SKM-1 treated with dmso at 0.1 percent for 144 hours (cell line): ENCODE measurements around the gene CCDC138.

ENCODE experiments used
- DNase-seq: peaks from one replicate; lab custom pipeline; 2025; ENCODE audit not compliant: unreplicated experiment; lab: John Stamatoyannopoulos, UW

Gene CCDC138

DNA sequence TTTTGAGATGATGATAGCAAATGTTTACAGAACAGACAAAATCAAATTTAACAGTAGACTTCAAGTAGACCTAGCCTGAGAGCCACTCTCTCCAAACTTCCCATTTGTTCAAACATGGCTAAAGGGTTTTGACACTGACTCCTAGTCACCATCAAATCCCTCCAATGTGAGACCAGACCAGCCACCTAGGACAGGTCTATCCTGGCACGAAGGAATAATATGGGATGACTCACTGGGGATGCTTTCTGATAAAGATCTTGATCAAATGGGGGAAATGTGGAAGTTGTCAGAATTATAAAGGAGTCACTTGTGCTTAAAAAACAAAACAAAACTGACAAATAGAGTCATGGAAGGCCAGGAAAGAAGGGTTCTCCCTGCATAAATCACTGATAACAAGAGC is 106.7 kb downstream of the CCDC138 start:
- DNase-seq: no peak

DNA sequence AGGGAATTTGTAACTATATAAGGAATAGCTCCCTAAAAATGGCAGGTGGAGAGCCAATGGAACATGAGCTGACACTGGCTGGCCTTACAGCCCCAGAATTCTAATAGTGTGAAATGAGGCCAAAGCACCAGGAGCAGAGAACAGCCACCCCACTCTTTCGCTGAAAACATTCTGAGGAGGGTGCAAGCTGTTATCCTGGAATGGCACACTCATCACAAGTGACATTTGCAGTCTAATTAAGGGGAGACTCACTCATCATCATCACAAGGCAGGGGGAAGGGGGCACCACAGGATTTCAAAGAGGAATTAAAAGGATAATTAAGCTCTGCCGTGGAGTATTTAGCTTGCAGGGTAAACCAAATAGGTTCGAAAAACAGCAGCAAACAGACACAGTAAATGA is 108.2 kb downstream of the CCDC138 start:
- no peak for DNase-seq

DNA sequence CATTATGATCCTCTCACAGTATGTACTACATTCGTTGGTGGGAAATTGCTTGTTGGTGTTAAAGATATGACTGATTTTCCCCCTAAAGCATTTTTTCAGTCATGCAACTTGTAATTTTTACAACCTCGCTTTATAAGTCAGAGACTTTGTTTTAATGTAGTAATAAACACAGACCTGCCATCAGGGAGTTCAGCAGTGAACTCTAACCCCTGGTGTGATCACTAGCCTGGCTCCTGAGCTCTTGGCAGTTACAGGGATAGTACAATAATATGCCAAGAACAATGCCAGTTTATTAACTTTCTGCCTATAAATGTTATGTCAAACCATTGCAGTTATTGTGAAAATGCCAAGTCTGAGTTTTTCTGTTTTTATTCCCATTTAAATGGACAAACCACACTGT is 108.6 kb downstream of the CCDC138 start:
- DNase-seq: no peak

DNA sequence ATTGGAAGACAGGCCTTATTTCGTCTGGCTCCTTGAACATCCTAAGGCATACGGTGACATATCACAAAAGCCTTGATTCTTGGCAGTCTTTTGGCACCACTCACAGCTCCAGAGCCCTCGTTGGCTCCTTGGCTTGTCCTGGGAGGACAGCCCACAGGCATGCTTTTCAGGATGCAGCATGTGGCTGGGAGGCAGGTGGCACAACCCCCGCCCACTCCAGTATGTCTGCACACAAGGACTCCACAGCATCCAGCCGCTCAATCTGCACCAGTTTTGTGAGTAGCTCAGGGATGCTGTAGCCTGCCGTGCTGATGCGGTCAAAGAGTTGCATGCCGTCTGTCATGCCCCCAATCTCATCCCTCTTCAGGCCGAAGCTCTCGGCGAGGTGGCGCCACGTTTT is 110.2 kb downstream of the CCDC138 start:
- DNase-seq: no peak

DNA sequence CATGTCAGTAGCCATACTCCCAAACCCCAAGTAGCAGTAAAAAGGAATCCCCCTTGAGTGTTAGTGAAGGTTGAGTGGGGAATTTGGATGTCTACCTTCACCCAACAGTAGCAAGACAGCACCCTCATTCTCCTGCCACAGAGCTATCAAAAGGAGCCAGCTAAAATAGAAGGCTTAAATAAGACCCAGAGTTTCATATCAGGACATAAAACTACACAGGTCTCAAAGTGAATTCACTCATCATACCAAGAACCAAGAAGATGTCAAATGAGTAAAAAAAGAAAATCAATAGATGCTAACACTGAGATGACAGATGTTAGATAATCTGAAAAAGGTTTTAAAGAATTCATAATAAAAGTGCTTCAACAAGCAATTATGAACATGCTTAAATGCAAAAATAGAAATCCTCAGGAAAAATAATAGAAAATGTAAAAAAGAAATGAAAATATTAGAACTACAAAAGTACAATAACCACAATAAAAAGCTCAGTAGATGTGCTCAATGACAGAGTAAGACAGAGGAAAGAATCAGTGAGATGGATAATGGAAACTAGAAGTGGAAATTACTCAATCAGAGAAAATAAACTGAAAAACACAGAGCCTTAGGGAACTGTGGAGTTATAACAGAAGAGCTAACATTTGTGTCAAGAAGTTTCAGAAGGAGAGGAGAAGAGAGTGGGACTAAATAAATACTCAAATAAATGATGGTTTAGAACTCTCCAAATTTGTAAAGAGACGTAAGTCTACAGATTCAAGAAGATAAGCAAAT is 111.9 kb downstream of the CCDC138 start:
- DNase-seq: no peak

DNA sequence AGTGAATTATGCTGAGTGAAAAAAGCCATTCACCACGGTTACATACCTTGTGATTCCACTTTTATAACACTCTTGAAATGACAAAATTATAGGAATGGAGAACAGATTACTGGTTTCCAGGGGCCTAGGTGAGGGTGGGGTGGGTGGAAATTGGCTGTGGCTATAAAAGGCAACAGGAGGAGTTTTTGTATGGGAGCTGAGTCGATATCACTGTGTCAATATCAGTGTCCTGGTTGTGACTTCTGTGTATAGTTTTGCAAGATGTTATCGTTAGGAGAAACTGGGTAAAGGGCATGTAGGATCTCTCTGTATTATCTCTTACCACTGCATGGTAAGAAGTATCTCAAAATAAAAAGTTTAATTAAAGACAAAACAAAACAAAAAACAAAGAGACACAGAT is 118.1 kb downstream of the CCDC138 start:
- DNase-seq: no peak

DNA sequence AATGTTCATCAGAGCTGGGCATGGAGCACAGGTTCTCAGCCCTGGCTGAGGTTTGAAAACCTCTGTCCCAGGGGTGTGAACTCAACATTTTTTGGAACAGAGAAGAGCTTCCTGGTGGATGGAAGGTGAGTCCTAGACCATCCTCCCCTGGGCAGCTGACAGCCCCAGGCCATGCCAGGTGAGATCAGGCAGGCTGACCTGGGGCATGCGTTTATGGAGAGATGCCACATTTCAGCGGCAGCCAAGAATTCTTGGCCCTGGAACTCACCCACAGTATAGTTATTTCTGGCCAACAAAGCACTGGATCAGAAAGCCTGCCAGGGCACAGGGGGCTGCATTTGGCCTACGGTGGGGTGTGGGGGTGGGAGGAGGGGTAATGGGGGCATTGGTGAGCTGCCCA is 118.6 kb downstream of the CCDC138 start:
- no peak for DNase-seq

DNA sequence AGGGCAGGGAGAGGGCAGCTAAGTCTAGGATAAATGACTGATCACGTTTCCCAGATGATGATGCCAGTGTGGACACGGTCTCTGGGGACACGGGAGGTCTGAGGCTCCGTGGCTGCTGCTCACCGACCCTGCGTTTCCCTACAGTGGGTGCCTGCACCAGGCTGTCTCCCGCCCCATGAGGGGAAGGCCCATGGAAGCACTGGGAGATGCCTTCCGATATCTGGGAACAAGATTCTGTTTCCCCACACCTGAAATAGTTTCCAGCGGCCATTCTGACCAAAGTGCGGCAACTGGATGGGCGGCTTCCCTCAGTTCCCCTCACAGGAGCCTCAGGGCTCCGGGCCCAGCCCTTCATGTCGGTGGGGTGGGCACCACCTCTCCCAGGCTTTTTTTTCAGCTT is 119.3 kb downstream of the CCDC138 start:
- no peak for DNase-seq

DNA sequence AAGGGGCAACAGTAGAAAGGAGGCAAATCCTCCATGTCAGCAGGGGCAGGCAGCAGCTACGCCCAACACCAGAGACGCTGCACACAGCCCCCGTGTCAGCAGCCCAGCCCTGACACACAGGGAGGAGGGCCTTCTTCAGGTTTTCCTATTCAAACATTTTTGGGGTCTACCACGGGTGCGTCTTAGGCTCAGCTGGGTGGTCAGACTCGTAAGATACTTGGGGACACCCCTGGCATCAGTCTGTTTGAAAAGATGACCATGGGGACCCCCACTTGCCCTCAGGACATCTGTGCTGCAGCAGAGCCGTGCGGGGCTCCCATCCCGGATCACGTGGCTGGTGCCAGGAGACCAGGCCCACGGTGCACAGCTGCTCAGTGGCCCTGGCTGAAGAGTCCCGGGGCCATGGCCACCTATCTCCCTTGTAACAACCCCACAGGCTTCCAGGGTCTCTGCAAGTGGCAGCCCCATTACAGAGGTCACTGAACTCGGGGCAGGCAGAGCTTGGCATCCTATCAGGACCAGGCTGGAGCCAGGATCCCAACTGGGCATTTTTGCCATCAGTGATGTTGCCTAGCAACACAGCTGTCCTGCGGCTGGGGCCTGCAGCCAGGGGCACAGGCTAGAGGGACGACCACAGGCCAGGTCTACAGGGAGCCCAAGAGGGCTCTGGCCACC is 120.0 kb downstream of the CCDC138 start:
- no peak for DNase-seq

DNA sequence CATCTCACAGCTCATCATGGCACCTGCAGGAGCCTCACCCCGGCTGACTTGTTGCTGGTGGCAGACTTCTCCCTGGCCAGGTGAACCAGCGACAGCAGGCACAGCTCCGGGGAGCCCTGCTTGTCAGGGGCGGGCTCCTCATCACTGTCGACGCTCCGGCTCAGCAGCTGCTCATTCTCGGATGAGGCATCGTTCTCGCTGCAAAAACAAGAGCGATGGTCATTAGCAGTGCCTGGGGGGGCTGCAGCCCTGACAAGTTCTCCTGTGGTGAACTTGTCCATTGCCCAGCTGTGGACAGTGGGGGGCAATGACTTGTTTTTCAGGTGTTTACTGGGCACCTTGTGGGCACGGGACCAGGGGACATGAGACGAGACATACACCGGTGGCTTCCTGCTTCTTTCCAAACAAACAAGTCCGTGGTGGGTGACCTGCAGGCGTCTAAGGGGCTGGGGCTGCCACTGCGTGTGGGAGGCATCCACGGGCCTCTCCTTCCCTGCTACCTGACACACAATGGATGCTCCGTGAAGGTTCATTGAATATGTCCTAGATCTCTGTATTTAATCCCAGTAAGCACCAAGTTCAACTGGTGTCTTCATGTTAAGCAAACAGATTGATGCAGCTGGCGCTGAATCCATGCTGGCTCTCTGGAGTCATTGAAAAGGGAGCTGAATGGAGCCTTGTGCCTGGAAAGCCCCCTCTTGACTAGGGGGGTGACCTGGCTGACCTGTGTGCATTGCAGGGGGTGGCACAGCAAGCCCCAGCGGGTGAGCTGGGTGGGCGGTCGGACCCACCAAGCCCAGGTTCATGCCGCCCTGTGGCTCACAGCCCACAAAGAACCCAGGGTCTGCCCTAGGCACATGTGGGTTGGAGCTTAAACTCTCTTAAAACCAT is 121.5 kb downstream of the CCDC138 start:
- DNase-seq: no peak

DNA sequence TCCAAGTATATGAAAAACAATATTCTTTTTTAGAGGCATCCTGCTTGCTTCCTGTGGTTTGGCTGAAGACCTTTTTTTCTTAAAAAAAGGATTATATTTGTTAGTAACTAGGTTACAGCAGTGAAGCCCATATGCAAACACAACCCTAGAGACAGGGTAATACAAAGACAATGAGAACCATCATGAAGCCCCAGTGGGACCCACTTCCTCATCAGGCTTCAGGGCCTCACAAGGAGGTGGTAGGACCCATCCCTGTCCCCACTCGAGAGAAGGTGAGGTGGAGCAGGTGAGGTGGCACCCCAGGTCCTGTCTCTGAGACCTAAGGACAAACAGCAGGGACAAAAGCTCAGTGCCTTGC is 122.1 kb downstream of the CCDC138 start:
- DNase-seq: no peak

DNA sequence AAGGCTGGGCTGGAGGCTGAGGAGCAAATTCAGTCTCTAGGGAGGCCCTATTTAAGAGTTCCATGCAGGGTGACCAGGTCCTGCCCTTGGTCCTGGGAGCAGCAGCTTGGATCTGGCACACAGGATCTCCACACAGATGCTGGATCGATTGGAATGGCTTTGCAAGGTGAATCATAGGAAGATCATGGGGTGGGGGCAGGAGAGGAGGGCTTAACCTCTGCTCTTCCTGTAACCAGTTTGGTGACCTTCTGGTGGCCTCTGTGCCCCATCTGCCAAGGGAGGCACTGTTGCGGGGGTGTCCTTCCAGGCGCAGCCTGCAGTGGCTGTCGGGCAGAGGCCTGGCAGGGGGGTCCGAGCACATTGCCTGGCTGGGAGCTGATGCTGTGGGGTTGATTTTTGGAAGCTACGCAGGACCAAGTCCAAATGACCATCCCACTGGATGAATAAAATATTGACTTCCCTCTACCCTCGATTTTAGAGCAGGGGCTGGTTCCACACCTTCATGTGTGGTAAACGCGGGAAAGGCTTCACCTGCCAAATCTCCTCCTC is 122.8 kb downstream of the CCDC138 start:
- no peak for DNase-seq

DNA sequence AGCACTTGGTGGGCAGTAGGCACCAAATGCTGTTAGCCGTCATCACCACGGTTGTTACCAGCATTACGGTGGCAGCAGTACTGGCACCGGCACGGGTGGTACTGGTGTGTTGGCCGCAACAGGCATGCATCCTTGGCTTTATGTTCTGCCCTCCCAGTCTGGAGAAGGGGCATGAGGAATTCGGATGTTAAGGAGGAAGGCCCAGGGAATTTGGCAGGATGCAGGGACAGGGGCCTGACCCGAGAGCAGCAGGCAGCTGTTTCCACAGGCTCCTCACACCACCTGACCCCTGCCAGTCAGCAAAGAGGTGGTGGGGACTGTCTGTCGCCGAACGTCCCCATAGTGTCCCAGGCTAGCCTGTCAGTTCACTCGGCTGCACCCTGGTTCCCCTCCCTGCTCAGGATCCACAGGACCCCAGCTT is 123.5 kb downstream of the CCDC138 start:
- DNase-seq: no peak

DNA sequence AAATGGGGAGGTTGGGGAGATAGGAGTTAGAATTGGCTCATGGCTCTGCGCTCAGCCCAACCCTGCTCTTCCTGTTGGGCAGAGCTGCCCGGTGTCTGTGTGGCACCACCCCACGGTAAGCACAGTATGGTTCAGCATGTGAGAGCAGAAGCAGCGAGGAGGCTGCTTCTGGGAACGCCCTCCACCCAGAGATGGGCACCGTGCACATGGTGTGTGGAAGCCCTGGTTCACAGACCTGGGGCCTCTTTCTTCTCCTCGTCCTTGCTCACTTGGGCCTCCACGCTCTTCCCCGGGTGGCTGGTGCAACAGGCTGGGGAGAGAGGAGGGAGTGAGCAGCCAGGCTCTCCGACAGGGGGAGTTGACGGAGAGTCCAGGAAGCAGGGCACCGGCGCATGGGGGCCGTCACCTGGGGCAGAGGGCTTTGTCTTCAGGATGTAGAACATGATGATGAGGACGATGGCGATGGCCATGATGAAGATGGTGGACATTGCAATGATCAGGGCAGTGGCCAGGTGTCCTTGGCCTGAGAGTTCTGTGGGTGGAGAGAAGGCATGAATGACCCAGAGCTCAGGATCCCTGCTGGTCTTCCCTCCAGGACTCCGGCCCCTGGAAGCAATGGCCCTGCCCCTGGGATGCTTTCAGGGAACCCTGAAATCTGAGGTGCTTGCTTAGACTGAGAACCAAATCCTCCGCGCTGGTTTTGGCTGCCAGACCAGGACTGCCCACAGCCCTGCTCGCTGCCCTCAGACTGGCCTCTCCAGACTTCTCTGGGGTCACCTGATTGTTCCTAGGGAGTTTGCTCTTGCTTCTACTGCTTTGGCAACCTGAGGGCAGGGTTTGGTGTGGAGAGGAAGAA is 124.2 kb downstream of the CCDC138 start:
- DNase-seq: no peak

DNA sequence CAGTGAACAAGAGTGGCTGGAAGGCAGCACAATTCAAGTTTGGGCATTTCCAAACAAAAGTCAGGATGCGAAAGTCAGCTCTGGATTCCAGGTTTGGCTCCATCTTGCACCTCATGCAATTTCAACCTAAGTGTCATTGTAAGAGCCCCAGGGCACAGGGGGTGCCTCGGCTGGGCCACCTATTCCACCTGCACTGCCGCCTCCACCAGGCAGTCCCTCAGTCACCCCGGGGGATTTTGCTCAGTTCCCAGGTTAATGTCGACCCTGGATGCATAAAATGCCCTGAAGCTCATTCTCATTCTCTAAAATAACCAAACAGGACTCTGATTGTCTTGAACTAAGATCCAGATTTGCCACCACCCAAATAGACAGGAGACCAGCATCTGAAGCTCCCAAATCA is 124.8 kb downstream of the CCDC138 start:
- DNase-seq: no peak

DNA sequence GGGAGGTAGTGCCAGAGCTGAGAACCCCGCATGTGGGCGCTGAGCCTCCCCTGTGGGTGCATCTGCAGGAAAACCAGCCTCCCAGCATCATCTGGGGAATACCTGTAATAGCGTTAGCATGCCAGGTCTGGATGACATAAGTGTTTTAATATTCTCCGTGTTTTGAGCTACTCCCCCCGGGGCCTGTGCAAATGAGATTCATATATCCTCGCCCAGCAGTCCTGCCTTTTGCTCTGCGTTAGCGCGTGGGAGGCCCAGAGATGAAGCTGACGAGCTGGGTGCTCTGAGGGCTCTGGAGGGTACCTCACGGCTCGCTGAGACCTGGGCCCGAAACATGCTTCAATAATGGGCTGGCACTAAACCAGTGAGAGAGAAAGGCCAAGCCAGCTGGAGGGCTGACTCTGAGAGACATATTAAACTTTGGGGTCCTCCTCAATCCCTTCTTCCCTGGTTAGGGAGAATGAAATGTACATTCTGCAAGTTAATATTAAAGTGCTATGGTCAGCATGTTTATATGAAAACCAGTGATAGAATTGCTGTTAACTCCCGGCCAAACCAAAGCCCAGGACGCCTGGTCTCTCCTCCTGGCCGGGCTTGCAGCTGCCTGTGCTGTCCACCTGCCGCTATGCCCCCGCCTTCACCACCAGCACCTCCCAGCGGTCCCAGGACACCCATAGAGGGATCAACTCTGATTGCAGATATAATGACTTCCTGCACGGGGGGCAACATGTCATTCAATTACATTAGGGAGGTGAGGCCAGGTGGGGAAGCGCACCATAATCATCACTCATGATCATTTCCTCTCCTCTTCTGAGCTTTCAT is 125.4 kb downstream of the CCDC138 start:
- DNase-seq: no peak

DNA sequence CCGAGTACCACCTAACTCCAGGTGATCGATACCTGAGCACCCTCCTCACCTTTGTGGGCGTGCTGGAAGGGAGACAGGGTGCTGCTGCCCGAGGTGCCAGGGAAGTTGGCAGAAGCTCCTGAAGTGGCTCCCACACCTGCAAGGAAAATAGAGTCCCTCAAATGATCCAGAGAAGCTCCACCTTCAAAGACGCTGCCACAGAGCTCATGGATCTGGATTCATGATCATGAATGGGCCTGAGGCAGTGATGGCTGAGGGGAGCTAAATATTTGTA is 126.0 kb downstream of the CCDC138 start:
- no peak for DNase-seq

DNA sequence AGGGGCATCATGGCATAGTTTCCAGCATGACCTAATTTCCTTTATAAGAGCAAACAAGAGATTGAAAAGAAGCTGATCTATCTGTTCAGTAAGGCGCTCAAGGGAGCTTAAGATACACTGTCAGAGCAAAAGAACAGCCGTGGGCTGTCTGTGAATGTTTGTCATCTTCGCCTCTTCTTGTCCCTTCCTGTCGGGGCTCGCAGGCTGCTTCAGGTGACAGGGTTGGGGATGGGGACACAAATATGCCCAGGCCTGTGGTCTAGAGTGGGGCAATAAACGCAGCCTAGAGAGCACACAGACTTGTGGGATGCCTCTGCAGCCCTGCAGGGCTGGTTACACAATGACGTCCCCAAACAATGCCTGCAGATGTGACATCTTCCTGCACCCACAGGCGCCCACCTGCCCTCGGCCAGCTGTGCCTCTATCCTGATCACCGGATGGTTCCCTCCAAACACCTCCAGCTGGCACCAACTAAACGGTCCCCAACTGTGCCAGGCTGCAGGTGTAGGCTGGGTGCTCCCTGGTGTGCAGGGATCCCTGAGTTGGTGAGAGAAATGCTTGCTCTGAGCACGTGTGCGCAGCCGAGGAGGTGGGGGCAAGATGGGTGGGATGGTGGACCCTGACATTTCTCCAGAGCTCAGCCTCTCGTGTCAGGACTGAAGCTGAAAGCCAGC is 129.7 kb downstream of the CCDC138 start:
- no peak for DNase-seq

DNA sequence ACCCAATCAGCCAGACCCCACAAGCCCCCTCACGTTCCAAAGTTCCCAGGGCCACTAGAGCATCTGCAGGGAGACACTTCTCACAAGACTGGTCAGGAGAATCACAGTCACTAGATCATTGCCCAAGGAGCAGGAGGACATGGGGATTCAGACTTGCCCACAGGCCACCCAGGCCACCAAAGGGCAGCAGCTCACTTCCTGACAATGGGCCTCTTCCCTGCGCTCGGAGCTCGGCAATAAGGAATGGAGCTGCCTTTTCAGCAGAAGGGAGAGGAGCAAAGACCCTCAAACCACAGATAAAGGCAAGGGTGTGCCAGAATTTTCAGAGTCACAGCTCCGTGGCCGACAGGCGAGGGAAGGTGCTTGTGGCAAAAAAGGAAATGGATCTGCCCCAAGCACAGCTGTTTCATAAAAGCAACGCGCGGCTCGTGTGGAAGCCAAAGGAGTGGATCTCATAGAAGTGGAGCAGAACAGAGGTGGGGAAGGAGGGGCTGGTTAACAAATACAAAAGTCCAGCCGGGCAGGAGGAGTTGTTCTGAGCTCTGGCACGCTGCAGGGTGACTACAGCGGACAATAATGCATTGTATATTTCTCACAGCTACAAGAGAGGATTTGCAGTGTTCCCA is 130.3 kb downstream of the CCDC138 start:
- no peak for DNase-seq
